ENCODE data around the gene HIVEP3.

DNA sequence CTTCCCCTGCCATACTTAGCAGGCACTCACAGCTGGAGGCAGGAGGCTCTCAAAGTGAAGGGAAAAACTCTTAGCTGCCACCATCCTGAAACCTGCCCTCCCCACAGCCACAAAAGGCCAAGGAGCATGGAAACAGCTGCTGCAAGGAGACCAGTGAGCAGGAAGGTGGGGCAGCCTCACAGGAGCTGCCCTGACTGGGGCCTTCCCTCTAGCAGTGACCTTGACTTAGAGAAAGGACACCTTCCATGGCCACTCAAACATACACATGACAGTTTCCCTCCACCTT is 126.3 kb downstream of the HIVEP3 start:
- TF ChIP-seq, protein P1, sequence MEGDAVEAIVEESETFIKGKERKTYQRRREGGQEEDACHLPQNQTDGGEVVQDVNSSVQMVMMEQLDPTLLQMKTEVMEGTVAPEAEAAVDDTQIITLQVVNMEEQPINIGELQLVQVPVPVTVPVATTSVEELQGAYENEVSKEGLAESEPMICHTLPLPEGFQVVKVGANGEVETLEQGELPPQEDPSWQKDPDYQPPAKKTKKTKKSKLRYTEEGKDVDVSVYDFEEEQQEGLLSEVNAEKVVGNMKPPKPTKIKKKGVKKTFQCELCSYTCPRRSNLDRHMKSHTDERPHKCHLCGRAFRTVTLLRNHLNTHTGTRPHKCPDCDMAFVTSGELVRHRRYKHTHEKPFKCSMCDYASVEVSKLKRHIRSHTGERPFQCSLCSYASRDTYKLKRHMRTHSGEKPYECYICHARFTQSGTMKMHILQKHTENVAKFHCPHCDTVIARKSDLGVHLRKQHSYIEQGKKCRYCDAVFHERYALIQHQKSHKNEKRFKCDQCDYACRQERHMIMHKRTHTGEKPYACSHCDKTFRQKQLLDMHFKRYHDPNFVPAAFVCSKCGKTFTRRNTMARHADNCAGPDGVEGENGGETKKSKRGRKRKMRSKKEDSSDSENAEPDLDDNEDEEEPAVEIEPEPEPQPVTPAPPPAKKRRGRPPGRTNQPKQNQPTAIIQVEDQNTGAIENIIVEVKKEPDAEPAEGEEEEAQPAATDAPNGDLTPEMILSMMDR (conservative IDR thresholded peaks at IDR 0.05; ENCODE audit: low read length): no peak
- no peak for TF ChIP-seq EZH2phosphoT487 (IDR thresholded peaks at IDR 0.05; ENCODE audit: borderline replicate concordance)

All from Loucy (cell line).